K562 (cell line): ENCODE results near the gene C1orf56. TPM values are rescaled to one million over a fixed set of nuclear protein-coding genes. Genes with fewer than 3 reads are reported as not detected.
A peak's percentile ranks its signal among the peaks of the same experiment; 100 is the strongest.

Source experiments
- ARNT ChIP-seq, 2 experiments: fragments of 450-650 bp; IDR thresholded peaks; 2 replicates each; pipeline ENCODE4 v1.6.1; 2016; ENCODE audit warnings: mild to moderate bottlenecking in 1 of 2
- CHD1 ChIP-seq: fragments of 200-600 bp; sonication (generic); IDR thresholded peaks from one replicate; pipeline ENCODE4 v1.6.1; 2012; ENCODE audit warnings: mild to moderate bottlenecking, moderate library complexity, low read length, inconsistent platforms
- CREB5 ChIP-seq: fragments of 250-450 bp; sonication (Bioruptor Pico); IDR thresholded peaks from 2 replicates; pipeline ENCODE4 v1.5.0; 2020; ENCODE audit warnings: mild to moderate bottlenecking
- ELF4 ChIP-seq: fragments of 450-650 bp; formaldehyde crosslinking; IDR thresholded peaks from 2 replicates; pipeline ENCODE4 v1.4.0; 2022; ENCODE audit warnings: missing genetic modification characterization
- ERF ChIP-seq: fragments of 450-650 bp; formaldehyde crosslinking; IDR thresholded peaks from 2 replicates; pipeline ENCODE4 v1.4.0; 2020; ENCODE audit warnings: mild to moderate bottlenecking, mixed read lengths
- HOMEZ ChIP-seq: fragments of 250-450 bp; sonication (Bioruptor Pico); IDR thresholded peaks from 2 replicates; pipeline ENCODE4 v1.4.0; 2020; ENCODE audit warnings: mild to moderate bottlenecking, moderate library complexity
- MEIS2 ChIP-seq: fragments of 450-650 bp; IDR thresholded peaks from 2 replicates; pipeline ENCODE4 v1.6.1; 2014; ENCODE audit warnings: mild to moderate bottlenecking; ENCODE audit not compliant: partially characterized antibody
- PHF21A ChIP-seq: fragments of 450-650 bp; IDR thresholded peaks from 2 replicates; pipeline ENCODE4 v1.6.1; 2017; ENCODE audit warnings: low read depth, borderline replicate concordance
- SRSF1 ChIP-seq: fragments of 200-400 bp; formaldehyde crosslinking; IDR thresholded peaks from 2 replicates; pipeline ENCODE4 v1.6.1; 2017; ENCODE audit warnings: mild to moderate bottlenecking, low read depth, low read length, moderate library complexity
- TAF15 ChIP-seq: fragments of 200-400 bp; formaldehyde crosslinking; IDR thresholded peaks from 2 replicates; pipeline ENCODE4 v1.6.1; 2017; ENCODE audit warnings: mild to moderate bottlenecking, low read depth, low read length, moderate library complexity
- TRIM24 ChIP-seq, 2 experiments: fragments of 450-650 bp; IDR thresholded peaks; 2 replicates each; pipeline ENCODE4 v1.6.1; 2016
- ZNF212 ChIP-seq: fragments of 450-650 bp; formaldehyde crosslinking; IDR thresholded peaks from 2 replicates; pipeline ENCODE4 v1.4.0; 2020; ENCODE audit warnings: mild to moderate bottlenecking
- polyA plus RNA-seq, 8 experiments: library from polyadenylated mRNA; depleted of rRNA in 4 of 8; stranded (reverse) in 5 of 8; unstranded in 3 of 8; fragments of >200 nt; fragmentation: Nextera tagmentation in 2 of 8; fragmentation: Illumina TruSeq in 1 of 8; extraction: Ambion mirVana in 2 of 8; extraction: Trizol in 1 of 8; gene quantifications; 2 replicates each; pipeline versions ENCODE4 v1.2.1 to v1.2.3, GENCODE V29; 2011 to 2014; ENCODE audit warnings: inconsistent platforms in 1 of 8, missing spikeins in 1 of 8
- total RNA-seq, 7 experiments: library from RNA; depleted of rRNA in 6 of 7; stranded (reverse); fragments of >200 nt in 6 of 7; fragmentation: Illumina TruSeq in 2 of 7; extraction: Trizol in 2 of 7; gene quantifications; 2 replicates each; pipeline versions ENCODE4 v1.2.1 to v1.2.3, GENCODE V29; 2011 to 2021; ENCODE audit warnings: low replicate concordance in 1 of 7
- TF ChIP-seq, protein P1 (sequence below): fragments of 450-650 bp; IDR thresholded peaks from 2 replicates; pipeline ENCODE4 v1.6.1; 2016; ENCODE audit warnings: low read depth
- TF ChIP-seq, protein P2 (sequence below): fragments of 450-650 bp; IDR thresholded peaks from 2 replicates; pipeline ENCODE4 v1.6.1; 2016; ENCODE audit warnings: borderline replicate concordance

C1orf56 gene
- total and polyA plus RNA-seq, 9 of the 15 experiments (the other 6 are each of a cell fraction or from before 2014, with no cell fraction given), result 0.18 to 15.7 (median 1.1) TPM

GRCh38 chr1:151054971-151055547 is 7.5 kb downstream of the C1orf56 start (continued):
- TF ChIP-seq ZNF212 (CRISPR knock-in tag), result no peak
- no peak for TF ChIP-seq PHF21A
- no peak for TF ChIP-seq CREB5 (CRISPR knock-in tag)
- peak; percentile 78 for TF ChIP-seq MEIS2
- no peak for TF ChIP-seq CHD1
- no peak for TF ChIP-seq SRSF1
- peak in 1 of 2 experiments; percentile 85; a peak in 2 of 4 replicates for TF ChIP-seq ARNT (IDR thresholded peaks at IDR 0.05)
- TF ChIP-seq, protein P1, sequence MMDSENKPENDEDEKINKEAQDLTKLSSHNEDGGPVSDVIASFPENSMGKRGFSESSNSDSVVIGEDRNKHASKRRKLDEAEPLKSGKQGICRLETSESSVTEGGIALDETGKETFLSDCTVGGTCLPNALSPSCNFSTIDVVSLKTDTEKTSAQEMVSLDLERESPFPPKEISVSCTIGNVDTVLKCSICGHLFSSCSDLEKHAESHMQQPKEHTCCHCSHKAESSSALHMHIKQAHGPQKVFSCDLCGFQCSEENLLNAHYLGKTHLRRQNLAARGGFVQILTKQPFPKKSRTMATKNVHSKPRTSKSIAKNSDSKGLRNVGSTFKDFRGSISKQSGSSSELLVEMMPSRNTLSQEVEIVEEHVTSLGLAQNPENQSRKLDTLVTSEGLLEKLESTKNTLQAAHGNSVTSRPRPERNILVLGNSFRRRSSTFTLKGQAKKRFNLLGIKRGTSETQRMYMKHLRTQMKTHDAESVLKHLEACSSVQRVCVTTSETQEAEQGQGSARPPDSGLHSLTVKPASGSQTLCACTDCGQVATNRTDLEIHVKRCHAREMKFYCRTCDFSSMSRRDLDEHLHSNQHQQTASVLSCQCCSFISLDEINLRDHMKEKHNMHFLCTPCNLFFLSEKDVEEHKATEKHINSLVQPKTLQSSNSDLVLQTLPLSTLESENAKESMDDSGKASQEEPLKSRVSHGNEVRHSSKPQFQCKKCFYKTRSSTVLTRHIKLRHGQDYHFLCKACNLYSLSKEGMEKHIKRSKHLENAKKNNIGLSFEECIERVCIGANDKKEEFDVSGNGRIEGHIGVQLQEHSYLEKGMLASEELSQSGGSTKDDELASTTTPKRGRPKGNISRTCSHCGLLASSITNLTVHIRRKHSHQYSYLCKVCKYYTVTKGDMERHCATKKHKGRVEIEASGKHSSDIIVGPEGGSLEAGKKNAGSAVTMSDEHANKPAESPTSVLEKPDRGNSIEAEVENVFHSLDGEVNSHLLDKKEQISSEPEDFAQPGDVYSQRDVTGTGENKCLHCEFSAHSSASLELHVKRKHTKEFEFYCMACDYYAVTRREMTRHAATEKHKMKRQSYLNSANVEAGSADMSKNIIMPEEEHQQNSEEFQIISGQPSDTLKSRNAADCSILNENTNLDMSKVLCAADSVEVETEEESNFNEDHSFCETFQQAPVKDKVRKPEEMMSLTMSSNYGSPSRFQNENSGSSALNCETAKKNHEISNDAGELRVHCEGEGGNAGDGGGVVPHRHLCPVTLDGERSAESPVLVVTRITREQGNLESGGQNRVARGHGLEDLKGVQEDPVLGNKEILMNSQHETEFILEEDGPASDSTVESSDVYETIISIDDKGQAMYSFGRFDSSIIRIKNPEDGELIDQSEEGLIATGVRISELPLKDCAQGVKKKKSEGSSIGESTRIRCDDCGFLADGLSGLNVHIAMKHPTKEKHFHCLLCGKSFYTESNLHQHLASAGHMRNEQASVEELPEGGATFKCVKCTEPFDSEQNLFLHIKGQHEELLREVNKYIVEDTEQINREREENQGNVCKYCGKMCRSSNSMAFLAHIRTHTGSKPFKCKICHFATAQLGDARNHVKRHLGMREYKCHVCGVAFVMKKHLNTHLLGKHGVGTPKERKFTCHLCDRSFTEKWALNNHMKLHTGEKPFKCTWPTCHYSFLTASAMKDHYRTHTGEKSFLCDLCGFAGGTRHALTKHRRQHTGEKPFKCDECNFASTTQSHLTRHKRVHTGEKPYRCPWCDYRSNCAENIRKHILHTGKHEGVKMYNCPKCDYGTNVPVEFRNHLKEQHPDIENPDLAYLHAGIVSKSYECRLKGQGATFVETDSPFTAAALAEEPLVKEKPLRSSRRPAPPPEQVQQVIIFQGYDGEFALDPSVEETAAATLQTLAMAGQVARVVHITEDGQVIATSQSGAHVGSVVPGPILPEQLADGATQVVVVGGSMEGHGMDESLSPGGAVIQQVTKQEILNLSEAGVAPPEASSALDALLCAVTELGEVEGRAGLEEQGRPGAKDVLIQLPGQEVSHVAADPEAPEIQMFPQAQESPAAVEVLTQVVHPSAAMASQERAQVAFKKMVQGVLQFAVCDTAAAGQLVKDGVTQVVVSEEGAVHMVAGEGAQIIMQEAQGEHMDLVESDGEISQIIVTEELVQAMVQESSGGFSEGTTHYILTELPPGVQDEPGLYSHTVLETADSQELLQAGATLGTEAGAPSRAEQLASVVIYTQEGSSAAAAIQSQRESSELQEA, result no peak
- TF ChIP-seq ERF (CRISPR knock-in tag), result no peak
- TF ChIP-seq HOMEZ (CRISPR knock-in tag), result no peak
- TF ChIP-seq ELF4 (CRISPR knock-in tag), result peak; percentile 91
- TF ChIP-seq, protein P2, sequence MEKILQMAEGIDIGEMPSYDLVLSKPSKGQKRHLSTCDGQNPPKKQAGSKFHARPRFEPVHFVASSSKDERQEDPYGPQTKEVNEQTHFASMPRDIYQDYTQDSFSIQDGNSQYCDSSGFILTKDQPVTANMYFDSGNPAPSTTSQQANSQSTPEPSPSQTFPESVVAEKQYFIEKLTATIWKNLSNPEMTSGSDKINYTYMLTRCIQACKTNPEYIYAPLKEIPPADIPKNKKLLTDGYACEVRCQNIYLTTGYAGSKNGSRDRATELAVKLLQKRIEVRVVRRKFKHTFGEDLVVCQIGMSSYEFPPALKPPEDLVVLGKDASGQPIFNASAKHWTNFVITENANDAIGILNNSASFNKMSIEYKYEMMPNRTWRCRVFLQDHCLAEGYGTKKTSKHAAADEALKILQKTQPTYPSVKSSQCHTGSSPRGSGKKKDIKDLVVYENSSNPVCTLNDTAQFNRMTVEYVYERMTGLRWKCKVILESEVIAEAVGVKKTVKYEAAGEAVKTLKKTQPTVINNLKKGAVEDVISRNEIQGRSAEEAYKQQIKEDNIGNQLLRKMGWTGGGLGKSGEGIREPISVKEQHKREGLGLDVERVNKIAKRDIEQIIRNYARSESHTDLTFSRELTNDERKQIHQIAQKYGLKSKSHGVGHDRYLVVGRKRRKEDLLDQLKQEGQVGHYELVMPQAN, result 0 out of 2 replicates have a peak, but pooled peaks have one; percentile 16
- TF ChIP-seq TRIM24 (IDR thresholded peaks at IDR 0.05), result peak in 1 of 2 experiments; percentile 37; a peak in 1 of 4 replicates
- no peak for TF ChIP-seq TAF15
